GM23248 (cell line): ENCODE data around the gene DBF4B. TPM values are rescaled to one million over a fixed set of nuclear protein-coding genes. Genes with fewer than 3 reads are reported as not detected.

Experiments used
- DNase-seq: peaks from one replicate; pipeline ENCODE4 v3.0.0-alpha.2; 2015
- H2AFZ ChIP-seq: fragments of 200-600 bp; sonication (generic); 2 replicates; pipeline ENCODE4 v1.6.1; 2016; ENCODE audit warnings: antibody characterized with exemption
- H3F3A ChIP-seq: fragments of 200-600 bp; sonication (generic); 2 replicates; pipeline ENCODE4 v1.6.1; 2016; ENCODE audit warnings: mild to moderate bottlenecking, antibody characterized with exemption, mixed run types; ENCODE audit not compliant: insufficient read depth
- H3K27ac ChIP-seq: fragments of 200-600 bp; sonication (generic); 2 replicates; pipeline ENCODE4 v1.5.1; 2016; ENCODE audit warnings: mild to moderate bottlenecking
- H3K27me3 ChIP-seq: fragments of 200-600 bp; sonication (generic); replicated peaks from 2 replicates; pipeline ENCODE4 v1.6.1; 2016; ENCODE audit warnings: mild to moderate bottlenecking; ENCODE audit not compliant: insufficient read depth
- H3K36me3 ChIP-seq: fragments of 200-600 bp; sonication (generic); 2 replicates; pipeline ENCODE4 v1.6.1; 2016; ENCODE audit warnings: low read depth, mild to moderate bottlenecking
- H3K4me1 ChIP-seq: fragments of 200-600 bp; sonication (generic); 2 replicates; pipeline ENCODE4 v1.6.1; 2016; ENCODE audit warnings: mild to moderate bottlenecking; ENCODE audit not compliant: insufficient read depth
- H3K4me2 ChIP-seq: fragments of 200-600 bp; sonication (generic); one replicate; pipeline ENCODE4 v1.6.1; 2016; ENCODE audit warnings: mild to moderate bottlenecking; ENCODE audit not compliant: unreplicated experiment
- H3K4me3 ChIP-seq: fragments of 200-600 bp; sonication (generic); 2 replicates; pipeline ENCODE4 v1.5.1; 2016; ENCODE audit warnings: mild to moderate bottlenecking
- H3K79me2 ChIP-seq: fragments of 200-600 bp; sonication (generic); 2 replicates; pipeline ENCODE4 v1.6.1; 2016; ENCODE audit warnings: mild to moderate bottlenecking; ENCODE audit not compliant: insufficient read depth
- H3K9ac ChIP-seq: fragments of 200-600 bp; sonication (generic); 2 replicates; pipeline ENCODE4 v1.6.1; 2016; ENCODE audit warnings: mild to moderate bottlenecking
- H3K9me2 ChIP-seq: fragments of 200-600 bp; sonication (generic); 2 replicates; pipeline ENCODE4 v1.6.1; 2016; ENCODE audit warnings: mixed run types, mild to moderate bottlenecking, moderate library complexity; ENCODE audit not compliant: insufficient read depth
- H3K9me3 ChIP-seq: fragments of 200-600 bp; sonication (generic); one replicate; pipeline ENCODE4 v1.6.1; 2017; ENCODE audit warnings: low read depth
- H4K20me1 ChIP-seq: fragments of 200-600 bp; sonication (generic); 2 replicates; pipeline ENCODE4 v1.6.0; 2016; ENCODE audit not compliant: insufficient read depth
- EZH2 ChIP-seq: fragments of 200-600 bp; sonication (generic); IDR thresholded peaks from 2 replicates; pipeline ENCODE4 v1.6.1; 2018; ENCODE audit warnings: antibody characterized with exemption, mild to moderate bottlenecking; ENCODE audit not compliant: insufficient read depth, poor library complexity, severe bottlenecking
- EZH2phosphoT487 ChIP-seq: fragments of 200-600 bp; sonication (generic); IDR thresholded peaks from 2 replicates; pipeline ENCODE4 v1.6.1; 2018; ENCODE audit warnings: antibody characterized with exemption, moderate library complexity, mild to moderate bottlenecking, low read depth; ENCODE audit not compliant: insufficient read depth
- WGBS, 2 experiments: methylation state at CpG; one replicate each; pipeline ENCODE4 v1.1.6; 2015 to 2017; ENCODE audit warnings: low lambda C conversion rate in 2 of 2, low coverage in 1 of 2; ENCODE audit errors: missing lambda C conversion rate in 2 of 2; 5-methylcytosine and 5-hydroxymethylcytosine counted together
- in situ Hi-C: fragments of 300-500 bp; cut with MboI; formaldehyde crosslinking; loops from 2 replicates; pipeline ENCODE4 v1.15.0; 2020
- polyA plus RNA-seq: library from polyadenylated mRNA; unstranded; fragments of >200 nt; fragmentation: Nextera tagmentation; extraction: Ambion mirVana; gene quantifications from 2 replicates; pipeline ENCODE4 v1.2.1, GENCODE V29; 2016
- total RNA-seq: library from RNA; depleted of rRNA; stranded (reverse); fragments of >200 nt; shearing (Covaris generic); gene quantifications from 2 replicates; pipeline ENCODE4 v1.2.3, GENCODE V29; 2014; rRNA removed

Gene DBF4B, protein sequence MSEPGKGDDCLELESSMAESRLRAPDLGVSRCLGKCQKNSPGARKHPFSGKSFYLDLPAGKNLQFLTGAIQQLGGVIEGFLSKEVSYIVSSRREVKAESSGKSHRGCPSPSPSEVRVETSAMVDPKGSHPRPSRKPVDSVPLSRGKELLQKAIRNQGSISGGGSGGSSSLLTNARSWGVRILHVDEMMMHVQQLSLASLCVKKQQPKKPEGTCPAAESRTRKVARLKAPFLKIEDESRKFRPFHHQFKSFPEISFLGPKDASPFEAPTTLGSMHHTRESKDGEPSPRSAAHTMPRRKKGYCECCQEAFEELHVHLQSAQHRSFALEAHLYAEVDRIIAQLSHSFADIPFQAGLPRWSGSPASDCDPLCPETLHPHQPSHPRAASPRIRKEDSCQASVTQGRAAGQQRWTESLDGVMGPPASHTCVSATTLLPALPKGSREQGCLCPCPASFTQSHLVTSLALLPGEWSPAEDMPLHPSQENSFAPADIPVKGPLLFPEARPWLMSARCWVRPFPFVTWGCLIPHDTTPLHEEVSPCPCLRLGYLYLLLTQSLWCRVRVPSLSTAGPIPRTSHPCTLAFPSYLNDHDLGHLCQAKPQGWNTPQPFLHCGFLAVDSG
- 3.8 and 6.5 TPM in 2 replicates for total RNA-seq
- 2.6 and 3.2 TPM in 2 replicates for polyA plus RNA-seq

DNA sequence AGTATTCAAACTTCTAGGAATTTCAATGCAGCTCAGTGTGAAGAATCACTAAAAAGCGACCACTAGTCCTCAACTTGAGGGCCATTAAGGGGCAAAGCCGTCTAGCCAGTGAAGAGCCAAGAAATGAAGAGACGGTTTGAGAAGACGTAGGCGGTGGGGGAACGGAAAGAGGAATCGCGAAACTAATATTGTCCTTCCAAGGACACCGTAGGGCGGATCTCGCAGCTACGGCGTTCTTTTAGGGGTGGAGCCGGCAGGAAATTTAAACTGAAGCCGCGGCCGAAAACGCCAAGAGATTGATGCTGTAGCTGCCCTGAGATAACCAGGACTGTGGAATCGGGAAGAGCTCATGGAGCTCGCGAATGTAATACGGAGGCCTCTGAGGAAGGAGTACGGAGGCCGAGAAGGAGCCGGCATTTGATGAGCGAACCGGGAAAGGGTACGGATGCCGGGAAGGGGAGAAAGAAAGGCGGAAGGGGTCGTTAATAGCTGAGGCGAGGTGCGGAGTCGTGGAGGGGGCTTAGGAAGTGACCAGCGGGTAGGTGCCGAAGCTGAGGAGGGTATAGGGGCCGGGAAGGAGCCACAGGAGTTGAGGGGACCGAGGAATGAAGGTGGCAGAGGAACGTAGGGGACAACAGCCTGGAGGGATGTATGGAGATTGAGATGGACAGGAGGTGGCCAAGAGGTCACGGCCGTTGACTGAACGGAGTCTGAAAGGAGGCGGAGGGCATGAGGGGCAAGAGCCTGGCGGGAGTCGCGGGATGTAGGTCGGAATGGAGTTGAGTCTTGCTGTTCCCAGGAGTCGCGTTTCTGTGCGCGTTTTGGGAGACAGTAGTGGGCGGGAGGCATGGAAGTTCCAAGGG lies at the start of gene DBF4B:
Gene DBF4B, plus strand, starts transcription at position 265 of the 863 bp plus-strand sequence. Its CDS starts 156 bp downstream, at position 421.
- peaks cover 6% of the 10 kb centered on the region for H3K4me1 ChIP-seq
- 1 to 2% methylated on average over 52 of the region's 52 CpGs for WGBS, 2 experiments
- H3K27ac ChIP-seq = peak within 1 kb of the TSS; percentile 56
- peak within 1 kb of the TSS; percentile 92 for H3K4me3 ChIP-seq
- H3K9ac ChIP-seq = peak within 1 kb of the TSS; percentile 79
- H3F3A ChIP-seq = no peaks in the 10 kb centered on the region
- DNase-seq = peak; percentile 92
- H3K36me3 ChIP-seq = no peaks in the 10 kb centered on the region
- peaks cover 29% of the 10 kb centered on the region for H3K79me2 ChIP-seq
- H3K4me2 ChIP-seq = peak within 1 kb of the TSS; percentile 98
- H4K20me1 ChIP-seq = no peaks in the 10 kb centered on the region
- no peaks in the 10 kb centered on the region for H3K9me2 ChIP-seq
- H3K9me3 ChIP-seq = no peaks in the 10 kb centered on the region
- H2AFZ ChIP-seq = peak within 1 kb of the TSS; percentile 98
- TF ChIP-seq EZH2 (no peak), EZH2phosphoT487 (no peak)
- in situ Hi-C loops = no loop called here
- H3K27me3 ChIP-seq = no peaks in the 10 kb centered on the region

DNA sequence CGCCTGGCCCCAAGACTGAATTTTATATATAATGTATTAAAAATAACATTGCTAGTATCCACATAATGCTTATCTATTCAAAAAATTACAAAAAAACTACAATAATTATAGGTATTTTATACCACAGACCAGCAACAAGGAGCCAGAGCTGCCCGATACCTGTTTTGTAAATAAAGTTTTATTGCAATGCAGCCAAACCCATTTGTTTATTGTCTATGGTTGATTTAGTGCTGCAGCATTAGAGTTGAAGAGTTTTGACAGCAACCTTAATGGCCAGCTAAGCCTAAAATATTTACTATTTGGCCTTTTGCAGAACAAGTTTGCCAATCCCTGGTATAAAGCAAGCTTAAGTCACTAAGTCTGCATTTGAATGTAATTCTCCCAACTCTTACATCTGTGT lies 46.6 kb upstream of the DBF4B start:
- TF ChIP-seq EZH2phosphoT487 (no peak), EZH2 (no peak)
- WGBS, 2 experiments = 95 to 99% methylated on average over 2 of the region's 2 CpGs
- no peak overlapping the region for H2AFZ ChIP-seq
- H3K4me2 ChIP-seq = no peak overlapping the region
- no peaks in the 10 kb centered on the region for H3F3A ChIP-seq
- no peaks in the 10 kb centered on the region for H3K79me2 ChIP-seq
- H3K9ac ChIP-seq = no peak overlapping the region
- no peaks in the 10 kb centered on the region for H3K4me1 ChIP-seq
- no peaks in the 10 kb centered on the region for H3K36me3 ChIP-seq
- H4K20me1 ChIP-seq = no peaks in the 10 kb centered on the region
- in situ Hi-C loops = no loop called here
- H3K27me3 ChIP-seq = peaks cover 7% of the 10 kb centered on the region
- H3K9me3 ChIP-seq = no peaks in the 10 kb centered on the region
- no peak for DNase-seq
- no peak overlapping the region for H3K27ac ChIP-seq
- no peaks in the 10 kb centered on the region for H3K9me2 ChIP-seq
- no peak overlapping the region for H3K4me3 ChIP-seq

DNA sequence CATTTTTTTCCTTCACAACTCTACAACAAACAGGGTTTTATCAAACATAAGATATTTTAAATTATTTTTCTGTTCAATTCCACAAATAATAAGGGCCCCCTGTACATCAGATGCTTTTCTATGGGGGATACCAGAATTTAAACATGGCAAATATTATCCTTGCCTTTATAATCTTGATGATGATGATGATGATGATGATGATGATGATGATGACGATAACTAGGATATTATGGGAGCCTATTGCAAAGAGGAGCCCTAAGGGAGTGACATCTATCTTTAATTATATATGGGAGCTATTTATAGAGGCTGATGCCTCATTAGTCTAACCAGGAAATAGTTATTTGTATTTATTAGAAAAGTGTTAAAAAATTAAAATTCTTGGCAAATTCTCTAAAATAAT lies 45.4 kb upstream of the DBF4B start:
- Histone ChIP-seq H3K4me1 (no peaks in the 10 kb centered on the region), H2AFZ (no peak overlapping the region), H3K27ac (no peak overlapping the region), H3K9me3 (no peaks in the 10 kb centered on the region), H3K79me2 (no peaks in the 10 kb centered on the region), H3K27me3 (no peaks in the 10 kb centered on the region), H3K9ac (no peak overlapping the region), H4K20me1 (no peaks in the 10 kb centered on the region), H3K36me3 (no peaks in the 10 kb centered on the region), H3K9me2 (no peaks in the 10 kb centered on the region), H3F3A (no peaks in the 10 kb centered on the region), H3K4me3 (no peak overlapping the region), H3K4me2 (no peak overlapping the region)
- 85 to 93% methylated on average over 1 of the region's 1 CpG for WGBS, 2 experiments
- in situ Hi-C loops = no loop called here
- DNase-seq = no peak
- no peak for TF ChIP-seq EZH2phosphoT487
- TF ChIP-seq EZH2 = no peak

GRCh38 chr17:44664867-44665266 lies 43.6 kb upstream of the DBF4B start:
- H3K79me2 ChIP-seq = no peaks in the 10 kb centered on the region
- H4K20me1 ChIP-seq = no peaks in the 10 kb centered on the region
- no peaks in the 10 kb centered on the region for H3K36me3 ChIP-seq
- H3K9me3 ChIP-seq = no peaks in the 10 kb centered on the region
- no peak for DNase-seq
- no peak overlapping the region for H3K27ac ChIP-seq
- H3K4me1 ChIP-seq = no peaks in the 10 kb centered on the region
- no peak overlapping the region for H2AFZ ChIP-seq
- no peak for TF ChIP-seq EZH2phosphoT487
- no peak for TF ChIP-seq EZH2
- no peaks in the 10 kb centered on the region for H3K27me3 ChIP-seq
- no peak overlapping the region for H3K4me2 ChIP-seq
- H3K4me3 ChIP-seq = no peak overlapping the region
- in situ Hi-C loops = no loop called here
- 68 to 74% methylated on average over 1 of the region's 1 CpG for WGBS, 2 experiments
- H3K9ac ChIP-seq = no peak overlapping the region
- H3K9me2 ChIP-seq = no peaks in the 10 kb centered on the region
- H3F3A ChIP-seq = no peaks in the 10 kb centered on the region
